Stimulated activated CD8-positive, alpha-beta memory T cell treated with anti-CD3 and anti-CD28 coated beads, Interleukin-7, amount 100 ng/mL, for 48 hours (primary cell): ENCODE data around the gene OR10C1.

Experiments used
- DNase-seq, 2 donors: peaks; one replicate each; pipeline ENCODE4 v3.0.0-alpha.2; 2020; ENCODE audit warnings: low read depth in 1 of 2; ENCODE audit errors: extremely low read depth in 1 of 2

Gene OR10C1

GRCh38 chr6:29474996-29475395 lies 35.9 kb downstream of the OR10C1 start:
- no peak for DNase-seq

- no peak for DNase-seq
Observed at GRCh38 chr6:29477923-29478450, 38.9 kb downstream of the OR10C1 start.

GRCh38 chr6:29478740-29479139 lies 39.6 kb downstream of the OR10C1 start:
- no peak for DNase-seq

GRCh38 chr6:29479560-29479959 lies 40.5 kb downstream of the OR10C1 start:
- DNase-seq: no peak

- no peak for DNase-seq
Observed at GRCh38 chr6:29483186-29483585, 44.1 kb downstream of the OR10C1 start.

GRCh38 chr6:29483735-29484134 lies 44.6 kb downstream of the OR10C1 start:
- no peak for DNase-seq

- DNase-seq: no peak
Observed at GRCh38 chr6:29486577-29486976, 47.5 kb downstream of the OR10C1 start.

- no peak for DNase-seq
Observed at GRCh38 chr6:29487131-29487530, 48.0 kb downstream of the OR10C1 start.

- DNase-seq: no peak
Observed at GRCh38 chr6:29487660-29488059, 48.6 kb downstream of the OR10C1 start, which contains the start of gene MAS1L. Gene MAS1L, minus strand, starts transcription at chr6:29487956. Its CDS starts 54 bp downstream, at chr6:29487902.

GRCh38 chr6:29488874-29489273 lies 49.8 kb downstream of the OR10C1 start:
- no peak for DNase-seq

GRCh38 chr6:29489286-29489685 lies 50.2 kb downstream of the OR10C1 start:
- DNase-seq: no peak

GRCh38 chr6:29490055-29490454 lies 50.9 kb downstream of the OR10C1 start:
- no peak for DNase-seq

GRCh38 chr6:29490552-29490951 lies 51.4 kb downstream of the OR10C1 start:
- DNase-seq: no peak
